HepG2 (cell line): ENCODE data around the gene RIN3. TPM values are rescaled to one million over a fixed set of nuclear protein-coding genes. Genes with fewer than 3 reads are reported as not detected.

Experiments used
- ATAC-seq: fragments of 200-7000 bp; cut with Tn5 transposase; 3 replicates; pipeline ENCODE4 v1.9.1; 2020; ENCODE audit warnings: mild to moderate bottlenecking, moderate library complexity
- BruUV-seq: library from RNA; stranded (reverse); fragments of 400-500 nt; replicated peaks from 2 replicates; lab custom pipeline; 2021; lab: Mats Ljungman, UMichigan
- CTCF ChIA-PET: fragments of 300-600 bp; formaldehyde crosslinking; extraction: SDS; loops from one replicate; lab custom pipeline; 2021; ENCODE audit warnings: low total read pairs, inconsistent platforms, low intra/inter-chr PET ratio; lab: Yijun Ruan, JAX
- POLR2A ChIA-PET: fragments of 350-600 bp; sonication (Branson Sonifier 250); formaldehyde crosslinking; loops from one replicate; lab custom pipeline; 2020; ENCODE audit warnings: antibody characterized with exemption, inconsistent platforms; lab: Yijun Ruan, JAX
- DNase-seq: peaks from one replicate; pipeline ENCODE4 v3.0.0-alpha.2; 2015; ENCODE audit warnings: low spot score
- FAIRE-seq: peaks from 3 replicates; lab custom pipeline; 2011; peaks lifted over from hg19 to GRCh38; lab: Jason Lieb, UNC
- H2AFZ ChIP-seq: one replicate; pipeline ENCODE4 v1.6.1; 2011; ENCODE audit warnings: low read length, inconsistent platforms
- H3K27ac ChIP-seq: fragments of 300-600 bp; 3 replicates; pipeline ENCODE4 v1.8.0; 2011; ENCODE audit warnings: mixed run types, mild to moderate bottlenecking, mixed read lengths, low read length, inconsistent platforms; ENCODE audit not compliant: insufficient read depth; ENCODE audit errors: extremely low read length
- H3K27me3 ChIP-seq, 2 experiments: fragments of 200-600 bp in 1 of 2; 2 replicates in 1 of 2; 3 replicates in 1 of 2; pipeline versions ENCODE4 v1.6.0 to v1.8.0; 2011; ENCODE audit warnings: low read length in 2 of 2, mild to moderate bottlenecking in 2 of 2, moderate library complexity in 2 of 2, inconsistent platforms in 1 of 2; ENCODE audit not compliant: insufficient read depth in 2 of 2, control insufficient read depth in 1 of 2
- H3K36me3 ChIP-seq, 2 experiments: fragments of 200-600 bp in 1 of 2; replicated peaks in 1 of 2; 2 replicates in 1 of 2; 3 replicates in 1 of 2; pipeline versions ENCODE4 v1.5.1 to v1.8.0; 2011; ENCODE audit warnings: low read length in 2 of 2, inconsistent platforms in 1 of 2; ENCODE audit not compliant: insufficient read depth in 2 of 2, control insufficient read depth in 1 of 2
- H3K4me1 ChIP-seq: 2 replicates; pipeline ENCODE4 v1.5.1; 2012; ENCODE audit warnings: low read length, inconsistent platforms; ENCODE audit not compliant: insufficient read depth
- H3K4me2 ChIP-seq: 2 replicates; pipeline ENCODE4 v1.6.0; 2011; ENCODE audit warnings: low read depth, low read length, inconsistent platforms
- H3K4me3 ChIP-seq, 3 experiments: fragments of 200-600 bp in 1 of 3; sonication (generic), shearing (Covaris generic) in 1 of 3; replicated peaks in 1 of 3; 2 replicates each; pipeline ENCODE4 v1.5.1; 2011 to 2016; ENCODE audit warnings: low read length in 3 of 3, inconsistent platforms in 2 of 3, low read depth in 2 of 3, mild to moderate bottlenecking in 2 of 3, control low read depth in 1 of 3, mixed read lengths in 1 of 3; ENCODE audit not compliant: insufficient read depth in 1 of 3
- H3K79me2 ChIP-seq: one replicate; pipeline ENCODE4 v1.6.1; 2011; ENCODE audit warnings: low read length, inconsistent platforms; ENCODE audit not compliant: insufficient read depth
- H3K9ac ChIP-seq: 2 replicates; pipeline ENCODE4 v1.6.0; 2011; ENCODE audit warnings: mild to moderate bottlenecking, low read depth, low read length, inconsistent platforms; ENCODE audit not compliant: insufficient read depth
- H3K9me3 ChIP-seq: 2 replicates; pipeline ENCODE4 v1.5.1; 2012; ENCODE audit warnings: mild to moderate bottlenecking, low read length
- H4K20me1 ChIP-seq: 2 replicates; pipeline ENCODE4 v1.6.0; 2011; ENCODE audit warnings: inconsistent platforms, mild to moderate bottlenecking, low read length, moderate library complexity; ENCODE audit not compliant: insufficient read depth
- HNRNPH1 ChIP-seq: fragments of 200-400 bp; formaldehyde crosslinking; optimal IDR thresholded peaks from 2 replicates; pipeline ENCODE3; 2017; ENCODE audit warnings: mild to moderate bottlenecking, low read depth, low read length
- MED13 ChIP-seq: sonication (generic); formaldehyde crosslinking; IDR thresholded peaks from 2 replicates; pipeline ENCODE4 v1.5.0; 2020; ENCODE audit warnings: missing genetic modification reagents
- RAD21 ChIP-seq: fragments of 450-650 bp; formaldehyde crosslinking; IDR thresholded peaks from 2 replicates; pipeline ENCODE4 v1.5.0; 2020; ENCODE audit warnings: mild to moderate bottlenecking
- RFXAP ChIP-seq: sonication (generic); formaldehyde crosslinking; IDR thresholded peaks from 2 replicates; pipeline ENCODE4 v1.4.0; 2020; ENCODE audit warnings: missing genetic modification reagents, borderline replicate concordance
- TAF15 ChIP-seq: fragments of 200-400 bp; formaldehyde crosslinking; IDR thresholded peaks from one replicate; pipeline ENCODE4 v1.6.1; 2018; ENCODE audit warnings: mild to moderate bottlenecking, low read depth, low read length; ENCODE audit not compliant: poor library complexity, severe bottlenecking
- ZNF484 ChIP-seq: sonication (generic); formaldehyde crosslinking; IDR thresholded peaks from 2 replicates; pipeline ENCODE4 v1.5.1; 2020; ENCODE audit warnings: mild to moderate bottlenecking, low read depth, missing genetic modification reagents, borderline replicate concordance
- ZNF577 ChIP-seq: sonication (generic); formaldehyde crosslinking; IDR thresholded peaks from 2 replicates; pipeline ENCODE4 v1.4.0; 2020; ENCODE audit warnings: mild to moderate bottlenecking, low read depth, missing genetic modification reagents, borderline replicate concordance
- WGBS: methylation state at CpG from one replicate; pipeline ENCODE4 v1.1.6; 2017; ENCODE audit warnings: low lambda C conversion rate; 5-methylcytosine and 5-hydroxymethylcytosine counted together
- in situ Hi-C: cut with HindIII; loops from 2 replicates; pipeline ENCODE4 v1.10.0; 2017; ENCODE audit warnings: low pct_unique_long_range_greater_than_20kb; ENCODE audit not compliant: extremely low pct_ligation_motif_present
- intact Hi-C: fragments of 100-400 bp; cut with micrococcal nuclease; formaldehyde crosslinking; loops from one replicate; pipeline ENCODE4 v1.10.0; 2022; ENCODE audit not compliant: unreplicated experiment
- polyA plus RNA-seq, 8 experiments: library from polyadenylated mRNA; depleted of rRNA in 3 of 8; stranded (reverse) in 7 of 8; unstranded in 1 of 8; fragments of >200 nt; fragmentation: Illumina TruSeq in 4 of 8; extraction: Trizol in 4 of 8; gene quantifications; 2 replicates each; pipeline versions ENCODE4 v1.2.1 to v1.2.3, GENCODE V29; 2011 to 2016; ENCODE audit warnings: low read depth in 4 of 8, missing spikeins in 1 of 8, mixed read lengths in 1 of 8; ENCODE audit not compliant: insufficient read depth in 1 of 8
- total RNA-seq, 5 experiments: library from RNA; depleted of rRNA; stranded (reverse); fragments of >200 nt; fragmentation: Illumina TruSeq; extraction: Trizol; gene quantifications; 2 replicates each; pipeline ENCODE4 v1.2.3, GENCODE V29; 2016; ENCODE audit warnings: low read depth in 1 of 5

RIN3 gene
- total and polyA plus RNA-seq, 2 of the 13 experiments (the other 11 are each of a cell fraction or from before 2014, with no cell fraction given) = 2.3 to 3.6 TPM

DNA sequence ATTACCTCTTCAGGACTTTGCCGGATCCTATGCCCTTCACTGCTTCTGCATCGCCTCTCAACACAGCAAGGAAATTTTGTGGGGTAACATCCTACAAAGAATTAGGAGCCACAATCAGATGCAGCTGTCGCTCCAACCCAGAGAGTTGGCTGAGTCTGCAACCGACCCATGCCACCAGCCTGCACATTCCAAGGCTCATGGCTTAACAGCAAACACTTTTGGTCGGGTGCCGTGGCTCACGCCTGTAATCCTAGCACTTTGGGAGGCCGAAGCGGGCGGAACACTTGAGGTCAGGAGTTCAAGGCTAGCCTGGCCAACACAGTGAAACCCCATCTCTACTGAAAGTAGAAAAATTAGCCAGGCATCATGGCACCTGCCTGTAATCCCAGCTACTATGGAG is 202.6 kb downstream of the RIN3 start:
- in situ Hi-C loops = no loop called here
- Histone ChIP-seq H3K9ac (no peak overlapping the region), H3K36me3 (peaks cover 0 to 4% of the 10 kb centered on the region in 2 experiments; a peak in 3 of 5 replicates), H4K20me1 (no peaks in the 10 kb centered on the region), H3K4me3 (no peak overlapping the region), H3K27me3 (no peaks in the 10 kb centered on the region), H3K27ac (no peak overlapping the region), H3K4me1 (no peaks in the 10 kb centered on the region), H2AFZ (no peak overlapping the region), H3K9me3 (no peaks in the 10 kb centered on the region), H3K79me2 (no peaks in the 10 kb centered on the region), H3K4me2 (no peak overlapping the region)
- BruUV-seq = no TSS peak
- no peak for FAIRE-seq
- CTCF ChIA-PET = interaction anchor here (6.0 kb wide), 1 partner anchor 68 kb away, joined by 68 read pairs; no protein-coding TSS in a partner anchor
- 93% methylated on average over 8 of the region's 10 CpGs for WGBS
- ATAC-seq = no peak
- intact Hi-C loops = no loop called here
- no peak for DNase-seq
- TF ChIP-seq RAD21 (CRISPR knock-in tag) (no peak), RFXAP (CRISPR knock-in tag) (no peak), MED13 (CRISPR knock-in tag) (no peak), ZNF577 (no peak), HNRNPH1 (no peak)
- TF ChIP-seq, all 625 proteins: peak for 0
- POLR2A ChIA-PET = no interaction called here

GRCh38 chr14:92717571-92718042 is 204.0 kb downstream of the RIN3 start:
- in situ Hi-C loops = no loop called here
- POLR2A ChIA-PET = interaction anchor here (1.1 kb wide), 1 partner anchor 31 kb away, joined by 5 read pairs; the partner anchor contains the start of gene LGMN
- FAIRE-seq = no peak
- H3K36me3 ChIP-seq = no peaks in the 10 kb centered on the region; a peak in 2 of 5 replicates
- DNase-seq = no peak
- H3K4me3 ChIP-seq = no peak overlapping the region
- H3K4me1 ChIP-seq = no peaks in the 10 kb centered on the region
- H2AFZ ChIP-seq = no peak overlapping the region
- H3K9ac ChIP-seq = no peak overlapping the region
- WGBS = 93% methylated on average over 11 of the region's 11 CpGs
- H3K79me2 ChIP-seq = no peaks in the 10 kb centered on the region
- H3K27ac ChIP-seq = no peak overlapping the region
- intact Hi-C loops = no loop called here
- no peaks in the 10 kb centered on the region for H3K27me3 ChIP-seq
- H3K4me2 ChIP-seq = no peak overlapping the region
- H4K20me1 ChIP-seq = no peaks in the 10 kb centered on the region
- no TSS peak for BruUV-seq
- no peak for ATAC-seq
- TF ChIP-seq TAF15 (no peak), ZNF484 (CRISPR knock-in tag) (no peak)
- CTCF ChIA-PET = interaction anchor here (6.0 kb wide), 1 partner anchor 66 kb away, joined by 68 read pairs; no protein-coding TSS in a partner anchor
- H3K9me3 ChIP-seq = no peaks in the 10 kb centered on the region
